Hippocampal formation (tissue), 2 donors: ENCODE data around the gene DBT.
"Not testable (repeated sequence)": the region's sequence is repeated elsewhere in the genome, so short reads cannot be mapped to it uniquely, and the experiment has no call there.

Experiments used
- DNase-seq, 2 donors: peaks; one replicate each; lab custom pipeline; 2025; lab: John Stamatoyannopoulos, UW

Gene DBT

GRCh38 chr1:100249537-100250257 is at the start of gene DBT:
Gene DBT (minus strand): TSS chr1:100249834. CDS start chr1:100249820, 14 bp downstream.
- DNase-seq: peak; percentile 96 to 97

GRCh38 chr1:100298512-100298911 is 48.9 kb upstream of the DBT start:
- DNase-seq: no peak

- DNase-seq: not testable (repeated sequence)
These were observed 47.4 kb upstream of the DBT start for GRCh38 chr1:100296997-100297396.

GRCh38 chr1:100296140-100296539 is 46.5 kb upstream of the DBT start:
- no peak for DNase-seq

- DNase-seq: no peak
These were observed 43.1 kb upstream of the DBT start for GRCh38 chr1:100292711-100293110.

- no peak for DNase-seq
These were observed 40.7 kb upstream of the DBT start for GRCh38 chr1:100290291-100290690.

- DNase-seq: no peak
These were observed 37.5 kb upstream of the DBT start for GRCh38 chr1:100287162-100287561.

- DNase-seq: no peak
These were observed 35.0 kb upstream of the DBT start for GRCh38 chr1:100284591-100284990.

- no peak for DNase-seq
These were observed 30.5 kb upstream of the DBT start for GRCh38 chr1:100279954-100280682.

GRCh38 chr1:100279358-100279923 is 29.8 kb upstream of the DBT start:
- DNase-seq: no peak

GRCh38 chr1:100277866-100278265 is 28.2 kb upstream of the DBT start:
- DNase-seq: no peak

GRCh38 chr1:100268202-100268601 is 18.6 kb upstream of the DBT start:
- DNase-seq: no peak

- DNase-seq: no peak
These were observed 17.6 kb upstream of the DBT start for GRCh38 chr1:100267284-100267683.

GRCh38 chr1:100266741-100267140 is 17.1 kb upstream of the DBT start:
- no peak for DNase-seq

GRCh38 chr1:100265931-100266740 is 16.5 kb upstream of the DBT start, which contains the start of gene RTCA:
Gene RTCA (plus strand): TSS chr1:100266216. CDS start chr1:100266376, 160 bp downstream.
- DNase-seq: peak; percentile 93

- peak in 1 of 2 donors; percentile 41 for DNase-seq
These were observed 15.9 kb upstream of the DBT start for GRCh38 chr1:100265562-100265930.

GRCh38 chr1:100264081-100264480 is 14.4 kb upstream of the DBT start:
- not testable (repeated sequence) for DNase-seq

- no peak for DNase-seq
These were observed 12.1 kb upstream of the DBT start for GRCh38 chr1:100261686-100262085.

GRCh38 chr1:100258427-100258826 is 8.8 kb upstream of the DBT start:
- not testable (repeated sequence) for DNase-seq

- DNase-seq: not testable (repeated sequence)
These were observed 6.6 kb upstream of the DBT start for GRCh38 chr1:100256273-100256672.

- no peak for DNase-seq
These were observed 3.9 kb upstream of the DBT start for GRCh38 chr1:100253552-100253951.

GRCh38 chr1:100252901-100253300 is 3.3 kb upstream of the DBT start:
- no peak for DNase-seq
